Body of pancreas (tissue), 4 donors: Measurements from ENCODE around the gene GPHA2. TPM values are rescaled to one million over a fixed set of nuclear protein-coding genes. Genes with fewer than 3 reads are reported as not detected.

Source experiments
- ATAC-seq: fragments of 150-250 bp; one replicate; pipeline ENCODE4 v1.9.1; 2016
- DNase-seq, 4 donors: peaks; one replicate each; pipeline ENCODE4 v3.0.0-alpha.2; 2019
- H3K27ac ChIP-seq, 4 donors: fragments of 200-600 bp; sonication (generic); 1 replicate in 3 of 4; 2 replicates in 1 of 4; pipeline versions ENCODE4 v1.5.1 to v1.6.1; 2016 to 2019; ENCODE audit warnings: mild to moderate bottlenecking in 1 of 4, mixed read lengths in 1 of 4, moderate library complexity in 1 of 4
- H3K27me3 ChIP-seq, 2 donors: fragments of 200-600 bp; sonication (generic); one replicate each; pipeline ENCODE4 v1.6.0; 2016; ENCODE audit warnings: mild to moderate bottlenecking in 1 of 2
- H3K36me3 ChIP-seq, 2 donors: fragments of 200-600 bp; sonication (generic); replicated peaks in 1 of 2; 2 replicates each; pipeline ENCODE4 v1.5.1; 2016; ENCODE audit warnings: low read depth in 2 of 2; ENCODE audit not compliant: insufficient read depth in 1 of 2
- H3K4me1 ChIP-seq: fragments of 200-600 bp; sonication (generic); one replicate; pipeline ENCODE4 v1.6.0; 2016
- H3K4me3 ChIP-seq, 2 donors: fragments of 200-600 bp; sonication (generic); 1 replicate in 1 of 2; 2 replicates in 1 of 2; pipeline ENCODE4 v1.5.1; 2016 to 2019
- H3K9me3 ChIP-seq, 3 donors: fragments of 200-600 bp; sonication (generic); 1 replicate in 2 of 3; 2 replicates in 1 of 3; pipeline ENCODE4 v1.5.1; 2016
- CTCF ChIP-seq, 7 experiments: fragments of 450-650 bp in 4 of 7; fragments of 200-600 bp in 3 of 7; sonication (generic) in 3 of 7; IDR thresholded peaks; one replicate each; pipeline ENCODE4 v1.5.1; 2016 to 2019; ENCODE audit warnings: antibody characterized with exemption in 7 of 7
- POLR2A ChIP-seq, 3 donors: fragments of 450-650 bp; IDR thresholded peaks; one replicate each; pipeline ENCODE4 v1.6.1; 2016; ENCODE audit warnings: antibody characterized with exemption in 3 of 3, mild to moderate bottlenecking in 2 of 3
- WGBS, 2 donors: methylation state at CpG; one replicate each; pipeline ENCODE4 v1.1.5; 2017; 5-methylcytosine and 5-hydroxymethylcytosine counted together
- intact Hi-C: fragments of 100-400 bp; cut with DNase I; formaldehyde crosslinking; loops from one replicate; pipeline ENCODE4 v1.15.1; 2023
- total RNA-seq, 2 donors: library from RNA; depleted of rRNA; stranded (reverse); fragments of >200 nt; gene quantifications; one replicate each; pipeline ENCODE4 v1.1.0, GENCODE V29; 2016

The GPHA2 gene
- total RNA-seq, 2 donors from 2014 or later = 7.3 to 18.5 TPM

GRCh38 chr11:64892411-64892831 is 43.3 kb downstream of the GPHA2 start:
- peaks cover 70% of the 10 kb centered on the region for H3K4me1 ChIP-seq
- 30 to 43% methylated on average over 6 to 11 of the region's 11 CpGs for WGBS, 2 donors
- TF ChIP-seq POLR2A (IDR thresholded peaks at IDR 0.05) = no peak
- no peak for TF ChIP-seq CTCF (IDR thresholded peaks at IDR 0.05)
- H3K27ac ChIP-seq = peak overlapping the region; percentile 63 to 91 (median 86)
- ATAC-seq (no peak), DNase-seq (peak in 1 of 4 donors; percentile 25)
- H3K36me3 ChIP-seq = peaks cover 0 to 2% of the 10 kb centered on the region in 2 donors
- H3K4me3 ChIP-seq = peak overlapping the region; percentile 14 to 24
- H3K27me3 ChIP-seq = no peaks in the 10 kb centered on the region
- H3K9me3 ChIP-seq = no peaks in the 10 kb centered on the region
- intact Hi-C loops = no loop called here

- ATAC-seq = no peak
- TF ChIP-seq CTCF (IDR thresholded peaks at IDR 0.05) (no peak), POLR2A (IDR thresholded peaks at IDR 0.05) (no peak)
These were observed 43.8 kb downstream of the GPHA2 start for GRCh38 chr11:64891880-64892279.

GRCh38 chr11:64891215-64891848 is 44.4 kb downstream of the GPHA2 start:
- Histone ChIP-seq H3K9me3 (no peaks in the 10 kb centered on the region), H3K27me3 (no peaks in the 10 kb centered on the region), H3K27ac (peak overlapping the region in 3 of 4 donors; percentile 84 to 91 (median 87)), H3K4me1 (peaks cover 72% of the 10 kb centered on the region), H3K36me3 (no peaks in the 10 kb centered on the region), H3K4me3 (no peak overlapping the region)
- DNase-seq = peak in 3 of 4 donors; percentile 40 to 63 (median 46)
- ATAC-seq = no peak
- TF ChIP-seq CTCF (IDR thresholded peaks at IDR 0.05) = no peak
- no peak for TF ChIP-seq POLR2A (IDR thresholded peaks at IDR 0.05)
- intact Hi-C loops = no loop called here
- WGBS, 2 donors = 38 to 40% methylated on average over 15 to 25 of the region's 25 CpGs

More at GRCh38 chr11:64891880-64892279, 43.8 kb downstream of the GPHA2 start:
- Histone ChIP-seq H3K27ac (peak overlapping the region in 3 of 4 donors; percentile 84 to 91 (median 87)), H3K4me3 (peak overlapping the region in 1 of 2 donors; percentile 14), H3K4me1 (peaks cover 72% of the 10 kb centered on the region), H3K27me3 (no peaks in the 10 kb centered on the region), H3K9me3 (no peaks in the 10 kb centered on the region), H3K36me3 (peaks cover 0 to 2% of the 10 kb centered on the region in 2 donors)
- WGBS, 2 donors = 54 to 57% methylated on average over 5 of the region's 5 CpGs
- intact Hi-C loops = no loop called here
- no peak for DNase-seq

GRCh38 chr11:64890522-64890939 is 45.2 kb downstream of the GPHA2 start:
- Histone ChIP-seq H3K27me3 (no peaks in the 10 kb centered on the region), H3K4me1 (peaks cover 72% of the 10 kb centered on the region), H3K36me3 (no peaks in the 10 kb centered on the region), H3K4me3 (no peak overlapping the region), H3K27ac (peak overlapping the region in 2 of 4 donors; percentile 17 to 84), H3K9me3 (no peaks in the 10 kb centered on the region)
- no peak for TF ChIP-seq POLR2A (IDR thresholded peaks at IDR 0.05)
- no peak for TF ChIP-seq CTCF (IDR thresholded peaks at IDR 0.05)
- no peak for ATAC-seq
- intact Hi-C loops = no loop called here
- 84 to 94% methylated on average over 7 of the region's 7 CpGs for WGBS, 2 donors
- no peak for DNase-seq
